RPMI7951 (cell line): ENCODE measurements around the gene MYO1F. TPM values are rescaled to one million over a fixed set of nuclear protein-coding genes. Genes with fewer than 3 reads are reported as not detected.
"Not testable (repeated sequence)": the region's sequence is repeated elsewhere in the genome, so short reads cannot be mapped to it uniquely, and the experiment has no call there.

Experiments
- DNase-seq: peaks from one replicate; pipeline ENCODE4 v3.0.0-alpha.2; 2012; ENCODE audit warnings: low read depth
- total RNA-seq: library from RNA; depleted of rRNA; stranded (reverse); fragments of >200 nt; shearing (Covaris generic); gene quantifications from 2 replicates; pipeline ENCODE4 v1.2.3, GENCODE V29; 2014

The MYO1F gene
- total RNA-seq, 1 experiment from 2014 or later, result 0.36 TPM

GRCh38 chr19:8600064-8600463, 22.8 kb upstream of the MYO1F start:
- no peak for DNase-seq

- no peak for DNase-seq
Measured at GRCh38 chr19:8596168-8596567, 18.9 kb upstream of the MYO1F start.

GRCh38 chr19:8595651-8596050, 18.4 kb upstream of the MYO1F start:
- DNase-seq, result no peak

GRCh38 chr19:8593931-8594330, 16.7 kb upstream of the MYO1F start:
- no peak for DNase-seq

GRCh38 chr19:8592231-8593009, 15.2 kb upstream of the MYO1F start:
- DNase-seq, result peak; percentile 32

GRCh38 chr19:8589177-8589714, 12.0 kb upstream of the MYO1F start:
- no peak for DNase-seq

GRCh38 chr19:8585894-8586750, 8.9 kb upstream of the MYO1F start:
- DNase-seq, result peak; percentile 31

- DNase-seq, result no peak
Measured at GRCh38 chr19:8584965-8585893, 8.0 kb upstream of the MYO1F start.

GRCh38 chr19:8580710-8581281, 3.6 kb upstream of the MYO1F start:
- peak; percentile 61 for DNase-seq

GRCh38 chr19:8578642-8579265, 1.5 kb upstream of the MYO1F start:
- DNase-seq, result peak; percentile 56

- no peak for DNase-seq
Measured at GRCh38 chr19:8577741-8578140, 499 bp upstream of the MYO1F start.

- DNase-seq, result no peak
Measured at GRCh38 chr19:8576273-8576993, 809 bp downstream of the MYO1F start.

GRCh38 chr19:8575467-8575997, 1.7 kb downstream of the MYO1F start:
- DNase-seq, result peak; percentile 44

- not testable (repeated sequence) for DNase-seq
Measured at GRCh38 chr19:8574619-8574922, 2.7 kb downstream of the MYO1F start.

GRCh38 chr19:8573316-8573715, 3.9 kb downstream of the MYO1F start:
- DNase-seq, result no peak

GRCh38 chr19:8571006-8571411, 6.2 kb downstream of the MYO1F start:
- peak; percentile 74 for DNase-seq

GRCh38 chr19:8569066-8569771, 8.0 kb downstream of the MYO1F start:
- peak; percentile 91 for DNase-seq

GRCh38 chr19:8567522-8568172, 9.6 kb downstream of the MYO1F start:
- no peak for DNase-seq

GRCh38 chr19:8566855-8567254, 10.4 kb downstream of the MYO1F start:
- DNase-seq, result no peak
